Activated B cell treated with CpG ODN at 0.5 μM for 24 hours (primary cell): Measurements from ENCODE around the gene ZAP70. TPM values are rescaled to one million over a fixed set of nuclear protein-coding genes. Genes with fewer than 3 reads are reported as not detected.

ENCODE experiments used
- ATAC-seq: fragments of 200-7000 bp; cut with Tn5 transposase; one replicate; pipeline ENCODE4 v1.10.0; 2021; ENCODE audit warnings: low read depth, mild to moderate bottlenecking, moderate library complexity
- CTCF ChIA-PET: fragments of 350-600 bp; sonication (Branson Sonifier 250); formaldehyde crosslinking; loops from one replicate; lab custom pipeline; 2021; ENCODE audit warnings: antibody characterized with exemption; lab: Charles Lee
- POLR2A ChIA-PET: fragments of 350-600 bp; sonication (Branson Sonifier 250); formaldehyde crosslinking; loops from one replicate; lab custom pipeline; 2021; ENCODE audit warnings: antibody characterized with exemption; lab: Charles Lee
- DNase-seq: peaks from one replicate; pipeline ENCODE4 v3.0.0; 2022
- H3K27ac Mint-ChIP-seq: one replicate; pipeline ENCODE4 v1.8.0; 2020; ENCODE audit warnings: mixed read lengths
- H3K27me3 Mint-ChIP-seq: one replicate; pipeline ENCODE4 v1.8.0; 2021; ENCODE audit warnings: mixed read lengths
- H3K36me3 Mint-ChIP-seq: one replicate; pipeline ENCODE4 v1.8.0; 2021; ENCODE audit warnings: low read depth, mixed read lengths
- H3K4me1 Mint-ChIP-seq: one replicate; pipeline ENCODE4 v1.8.0; 2021; ENCODE audit warnings: mixed read lengths
- H3K4me3 Mint-ChIP-seq: one replicate; pipeline ENCODE4 v1.8.0; 2020; ENCODE audit warnings: mild to moderate bottlenecking, mixed read lengths
- H3K9me3 Mint-ChIP-seq: one replicate; pipeline ENCODE4 v1.8.0; 2020; ENCODE audit warnings: mixed read lengths
- CTCF ChIP-seq: fragments of 200-600 bp; IDR thresholded peaks from one replicate; pipeline ENCODE4 v1.8.0; 2022; ENCODE audit warnings: antibody characterized with exemption, mild to moderate bottlenecking
- intact Hi-C: fragments of 100-400 bp; cut with micrococcal nuclease; formaldehyde crosslinking; loops from one replicate; pipeline ENCODE4 v1.15.1; 2024
- total RNA-seq: library from RNA; stranded (reverse); gene quantifications from 2 replicates; pipeline ENCODE4 v1.2.3, GENCODE V29; 2022

Gene ZAP70
- total RNA-seq, 1 donor from 2014 or later: 4.8 TPM

- H3K4me3 Mint-ChIP-seq: no peak overlapping the region
- no peaks in the 10 kb centered on the region for H3K27me3 Mint-ChIP-seq
- intact Hi-C loops: no loop called here
- ChIA-PET CTCF (interaction anchor here (1.5 kb wide), 1 partner anchor 17 kb away, joined by 4 read pairs; no protein-coding TSS in a partner anchor), POLR2A (no interaction called here)
- peaks cover 91% of the 10 kb centered on the region for H3K36me3 Mint-ChIP-seq
- DNase-seq (no peak), ATAC-seq (no peak)
- H3K4me1 Mint-ChIP-seq: no peaks in the 10 kb centered on the region
- no peak overlapping the region for H3K27ac Mint-ChIP-seq
- H3K9me3 Mint-ChIP-seq: no peaks in the 10 kb centered on the region
- no peak for TF ChIP-seq CTCF
Observed at GRCh38 chr2:97757062-97757461, 43.7 kb downstream of the ZAP70 start.

- CTCF ChIA-PET: interaction anchor here (1.7 kb wide), 1 partner anchor 18 kb away, joined by 5 read pairs; no protein-coding TSS in a partner anchor
- peaks cover 91% of the 10 kb centered on the region for H3K36me3 Mint-ChIP-seq
Observed at GRCh38 chr2:97758131-97758705, 44.8 kb downstream of the ZAP70 start.

GRCh38 chr2:97759727-97760407 is 46.5 kb downstream of the ZAP70 start:
- Mint-ChIP-seq H3K4me3 (no peak overlapping the region), H3K9me3 (no peaks in the 10 kb centered on the region), H3K27ac (no peak overlapping the region), H3K36me3 (peaks cover 97% of the 10 kb centered on the region), H3K27me3 (no peaks in the 10 kb centered on the region), H3K4me1 (no peaks in the 10 kb centered on the region)
- ATAC-seq (no peak), DNase-seq (no peak)
- intact Hi-C loops: no loop called here
- no peak for TF ChIP-seq CTCF
- ChIA-PET CTCF (interaction anchor here (1.7 kb wide), 1 partner anchor 20 kb away, joined by 5 read pairs; no protein-coding TSS in a partner anchor), POLR2A (no interaction called here)

More at GRCh38 chr2:97758131-97758705, 44.8 kb downstream of the ZAP70 start:
- Mint-ChIP-seq H3K4me3 (no peak overlapping the region), H3K27me3 (no peaks in the 10 kb centered on the region), H3K9me3 (no peaks in the 10 kb centered on the region), H3K27ac (no peak overlapping the region), H3K4me1 (no peaks in the 10 kb centered on the region)
- TF ChIP-seq CTCF: no peak
- DNase-seq (no peak), ATAC-seq (no peak)
- intact Hi-C loops: no loop called here
- POLR2A ChIA-PET: no interaction called here

- Mint-ChIP-seq H3K36me3 (peaks cover 98% of the 10 kb centered on the region), H3K4me3 (no peak overlapping the region)
- POLR2A ChIA-PET: no interaction called here
Observed at GRCh38 chr2:97760480-97761049, 47.2 kb downstream of the ZAP70 start.

More at GRCh38 chr2:97760480-97761049, 47.2 kb downstream of the ZAP70 start:
- CTCF ChIA-PET: no interaction called here
- Mint-ChIP-seq H3K4me1 (no peaks in the 10 kb centered on the region), H3K27ac (no peak overlapping the region), H3K27me3 (no peaks in the 10 kb centered on the region), H3K9me3 (no peaks in the 10 kb centered on the region)
- ATAC-seq (no peak), DNase-seq (no peak)
- intact Hi-C loops: no loop called here
- TF ChIP-seq CTCF: no peak
